Neuronal stem cell (in vitro differentiated cells): ENCODE data around the gene NR3C2.

Source experiments
- DNase-seq: peaks from one replicate; pipeline ENCODE4 v3.0.0-alpha.2; 2013; ENCODE audit warnings: low spot score
- H2AFZ ChIP-seq: one replicate; pipeline ENCODE4 v1.6.1; 2013; ENCODE audit warnings: mild to moderate bottlenecking, low read length, inconsistent platforms
- H2AK5ac ChIP-seq: 2 replicates; pipeline ENCODE4 v1.6.1; 2013; ENCODE audit warnings: low read depth, mild to moderate bottlenecking, inconsistent platforms, low read length, moderate library complexity, mixed read lengths
- H2BK120ac ChIP-seq: 2 replicates; pipeline ENCODE4 v1.6.1; 2013; ENCODE audit warnings: low read depth, mild to moderate bottlenecking, inconsistent platforms, low read length, moderate library complexity, mixed read lengths
- H2BK12ac ChIP-seq: one replicate; pipeline ENCODE4 v1.6.1; 2013; ENCODE audit warnings: low read length, inconsistent platforms
- H2BK15ac ChIP-seq: 2 replicates; pipeline ENCODE4 v1.6.1; 2013; ENCODE audit warnings: mild to moderate bottlenecking, low read length, inconsistent platforms, mixed read lengths
- H2BK5ac ChIP-seq: one replicate; pipeline ENCODE4 v1.6.1; 2013; ENCODE audit warnings: inconsistent platforms, mild to moderate bottlenecking, low read length, moderate library complexity
- H3K14ac ChIP-seq: one replicate; pipeline ENCODE4 v1.6.1; 2013; ENCODE audit warnings: low read length, inconsistent platforms
- H3K18ac ChIP-seq: 2 replicates; pipeline ENCODE4 v1.6.1; 2013; ENCODE audit warnings: low read length, inconsistent platforms
- H3K23ac ChIP-seq: 2 replicates; pipeline ENCODE4 v1.6.1; 2013; ENCODE audit warnings: low read depth, mild to moderate bottlenecking, mixed read lengths, low read length, inconsistent platforms; ENCODE audit not compliant: poor library complexity
- H3K27ac ChIP-seq: replicated peaks from 3 replicates; pipeline ENCODE4 v1.5.1; 2013; ENCODE audit warnings: low read length, inconsistent platforms
- H3K27me3 ChIP-seq, 3 experiments: 2 replicates each; pipeline ENCODE4 v1.6.1; 2013; ENCODE audit warnings: low read length in 3 of 3, mild to moderate bottlenecking in 2 of 3, inconsistent platforms in 1 of 3, low read depth in 1 of 3, mixed read lengths in 1 of 3, moderate library complexity in 1 of 3; ENCODE audit not compliant: control insufficient read depth in 3 of 3, insufficient read depth in 3 of 3
- H3K36me3 ChIP-seq, 2 donors: replicated peaks in 1 of 2; 2 replicates each; pipeline ENCODE4 v1.6.1; 2013; ENCODE audit warnings: low read length in 2 of 2; ENCODE audit not compliant: control insufficient read depth in 2 of 2, insufficient read depth in 2 of 2
- H3K4ac ChIP-seq: 2 replicates; pipeline ENCODE4 v1.6.1; 2013; ENCODE audit warnings: inconsistent platforms, mild to moderate bottlenecking, low read length, moderate library complexity
- H3K4me1 ChIP-seq, 2 donors: 1 replicate in 1 of 2; 2 replicates in 1 of 2; pipeline ENCODE4 v1.6.1; 2013; ENCODE audit warnings: low read length in 2 of 2, low read depth in 1 of 2; ENCODE audit not compliant: control insufficient read depth in 2 of 2, insufficient read depth in 1 of 2
- H3K4me2 ChIP-seq: one replicate; pipeline ENCODE4 v1.6.1; 2013; ENCODE audit warnings: mild to moderate bottlenecking, low read length, inconsistent platforms; ENCODE audit not compliant: insufficient read depth, poor library complexity, severe bottlenecking
- H3K4me3 ChIP-seq, 2 donors: 2 replicates each; pipeline ENCODE4 v1.5.1; 2013; ENCODE audit warnings: low read length in 2 of 2, mild to moderate bottlenecking in 2 of 2, inconsistent platforms in 1 of 2, moderate library complexity in 1 of 2
- H3K79me1 ChIP-seq: one replicate; pipeline ENCODE4 v1.6.1; 2013; ENCODE audit warnings: low read depth, mild to moderate bottlenecking, inconsistent platforms, low read length, moderate library complexity
- H3K9ac ChIP-seq: one replicate; pipeline ENCODE4 v1.6.1; 2013; ENCODE audit warnings: mild to moderate bottlenecking, low read depth, low read length, inconsistent platforms; ENCODE audit not compliant: poor library complexity
- H3K9me3 ChIP-seq, 2 donors: replicated peaks in 1 of 2; 2 replicates each; pipeline versions ENCODE3 to v1.6.1; 2013; ENCODE audit warnings: low read length in 2 of 2, mild to moderate bottlenecking in 2 of 2, inconsistent platforms in 1 of 2, low read depth in 1 of 2, mixed read lengths in 1 of 2, moderate library complexity in 1 of 2; ENCODE audit not compliant: control insufficient read depth in 2 of 2, insufficient read depth in 1 of 2
- H4K8ac ChIP-seq: one replicate; pipeline ENCODE4 v1.6.1; 2013; ENCODE audit warnings: low read depth, mild to moderate bottlenecking, inconsistent platforms, low read length, moderate library complexity
- H4K91ac ChIP-seq: one replicate; pipeline ENCODE4 v1.6.1; 2013; ENCODE audit warnings: low read length, low read depth, mild to moderate bottlenecking, inconsistent platforms; ENCODE audit not compliant: poor library complexity
- WGBS, 2 donors: extraction: QIAGEN DNeasy Blood & Tissue Kit; methylation state at CpG; one replicate each; pipeline ENCODE4 v1.1.7; 2013; ENCODE audit warnings: missing lambda C conversion rate in 2 of 2, mixed read lengths in 1 of 2; ENCODE audit not compliant: insufficient read length in 2 of 2, insufficient replicate concordance in 1 of 2; ENCODE audit errors: extremely low coverage in 2 of 2; 5-methylcytosine and 5-hydroxymethylcytosine counted together

NR3C2 gene

GRCh38 chr4:148254621-148255343, 187.4 kb downstream of the NR3C2 start:
- Histone ChIP-seq H3K79me1 (no peaks in the 10 kb centered on the region), H2BK12ac (no peak overlapping the region), H2BK15ac (no peak overlapping the region), H3K27me3 (no peaks in the 10 kb centered on the region), H3K36me3 (no peaks in the 10 kb centered on the region), H2BK5ac (no peak overlapping the region), H2AFZ (no peak overlapping the region), H4K91ac (no peak overlapping the region), H4K8ac (no peak overlapping the region), H3K23ac (no peak overlapping the region), H3K4me3 (no peak overlapping the region), H2BK120ac (no peak overlapping the region), H3K4me2 (no peak overlapping the region), H3K9me3 (no peaks in the 10 kb centered on the region), H3K18ac (no peak overlapping the region), H3K4me1 (no peaks in the 10 kb centered on the region), H2AK5ac (no peak overlapping the region), H3K9ac (no peak overlapping the region), H3K14ac (no peak overlapping the region), H3K27ac (no peak overlapping the region), H3K4ac (no peak overlapping the region)
- no peak for DNase-seq
- WGBS, 2 donors, result no CpG with 5 or more reads among the region's 1 CpG

GRCh38 chr4:148253768-148254167, 188.4 kb downstream of the NR3C2 start:
- Histone ChIP-seq H3K79me1 (no peaks in the 10 kb centered on the region), H3K14ac (no peak overlapping the region), H3K4me1 (no peaks in the 10 kb centered on the region), H3K4me3 (no peak overlapping the region), H4K8ac (no peak overlapping the region), H3K27ac (no peak overlapping the region), H3K27me3 (no peaks in the 10 kb centered on the region), H2BK120ac (no peak overlapping the region), H3K9me3 (no peaks in the 10 kb centered on the region), H3K4me2 (no peak overlapping the region), H2AFZ (no peak overlapping the region), H3K36me3 (no peaks in the 10 kb centered on the region), H3K4ac (no peak overlapping the region), H3K18ac (no peak overlapping the region), H2BK5ac (no peak overlapping the region), H2AK5ac (no peak overlapping the region), H2BK15ac (no peak overlapping the region), H4K91ac (no peak overlapping the region), H2BK12ac (no peak overlapping the region), H3K23ac (no peak overlapping the region), H3K9ac (no peak overlapping the region)
- no peak for DNase-seq
- WGBS, 2 donors, result no CpG with 5 or more reads among the region's 4 CpGs

GRCh38 chr4:148248824-148249223, 193.4 kb downstream of the NR3C2 start:
- Histone ChIP-seq H3K4me2 (no peak overlapping the region), H3K14ac (no peak overlapping the region), H3K18ac (no peak overlapping the region), H3K27ac (no peak overlapping the region), H3K36me3 (no peaks in the 10 kb centered on the region), H3K9me3 (no peaks in the 10 kb centered on the region), H3K27me3 (no peaks in the 10 kb centered on the region), H2BK120ac (no peak overlapping the region), H3K23ac (no peak overlapping the region), H3K4me3 (no peak overlapping the region), H2BK15ac (no peak overlapping the region), H3K9ac (no peak overlapping the region), H4K8ac (no peak overlapping the region), H2AFZ (no peak overlapping the region), H2BK12ac (no peak overlapping the region), H2BK5ac (no peak overlapping the region), H3K4me1 (no peaks in the 10 kb centered on the region), H4K91ac (no peak overlapping the region), H2AK5ac (no peak overlapping the region), H3K4ac (no peak overlapping the region), H3K79me1 (no peaks in the 10 kb centered on the region)
- no CpG with 5 or more reads among the region's 4 CpGs for WGBS, 2 donors
- DNase-seq, result no peak

- H3K27ac ChIP-seq, result no peak overlapping the region
- H3K23ac ChIP-seq, result no peak overlapping the region
- no peak overlapping the region for H3K4ac ChIP-seq
- H3K18ac ChIP-seq, result no peak overlapping the region
- no peaks in the 10 kb centered on the region for H3K79me1 ChIP-seq
- H3K27me3 ChIP-seq, result no peaks in the 10 kb centered on the region
- no peak overlapping the region for H4K8ac ChIP-seq
- H3K14ac ChIP-seq, result no peak overlapping the region
- no peak for DNase-seq
- H2BK5ac ChIP-seq, result no peak overlapping the region
- H2AK5ac ChIP-seq, result no peak overlapping the region
- H2BK120ac ChIP-seq, result no peak overlapping the region
- H2BK12ac ChIP-seq, result no peak overlapping the region
- H3K9me3 ChIP-seq, result no peaks in the 10 kb centered on the region
- no peaks in the 10 kb centered on the region for H3K4me1 ChIP-seq
- no peak overlapping the region for H3K9ac ChIP-seq
- no peak overlapping the region for H3K4me3 ChIP-seq
- H4K91ac ChIP-seq, result no peak overlapping the region
- no CpG with 5 or more reads among the region's 3 CpGs for WGBS, 2 donors
- no peak overlapping the region for H2BK15ac ChIP-seq
- H2AFZ ChIP-seq, result no peak overlapping the region
- no peaks in the 10 kb centered on the region for H3K36me3 ChIP-seq
- no peak overlapping the region for H3K4me2 ChIP-seq
Measured at GRCh38 chr4:148245015-148245414, 197.2 kb downstream of the NR3C2 start.
